Small intestine (tissue), 7 donors: ENCODE results near the gene LRRC8C. TPM values are rescaled to one million over a fixed set of nuclear protein-coding genes. Genes with fewer than 3 reads are reported as not detected.
"Not testable (repeated sequence)": the region's sequence is repeated elsewhere in the genome, so short reads cannot be mapped to it uniquely, and the experiment has no call there.

Source experiments
- DNase-seq, 2 donors: peaks; one replicate each; pipeline versions ENCODE4 v3.0.0 to v3.0.0-alpha.2; 2013
- FAIRE-seq: peaks from 2 replicates; lab custom pipeline; 2012; peaks lifted over from hg19 to GRCh38; lab: Jason Lieb, UNC
- H3K27ac ChIP-seq, 3 donors: one replicate each; pipeline ENCODE4 v1.5.1; 2013; ENCODE audit warnings: low read length in 2 of 3, mild to moderate bottlenecking in 2 of 3, control low read depth in 1 of 3, inconsistent platforms in 1 of 3, low read depth in 1 of 3, moderate library complexity in 1 of 3
- H3K27me3 ChIP-seq, 3 donors: one replicate each; pipeline ENCODE4 v1.6.1; 2013; ENCODE audit warnings: low read length in 3 of 3, inconsistent platforms in 1 of 3; ENCODE audit not compliant: control insufficient read depth in 3 of 3, insufficient read depth in 3 of 3
- H3K36me3 ChIP-seq, 3 donors: one replicate each; pipeline ENCODE4 v1.6.1; 2013; ENCODE audit warnings: low read length in 3 of 3, inconsistent platforms in 1 of 3, low read depth in 1 of 3, mild to moderate bottlenecking in 1 of 3, moderate library complexity in 1 of 3; ENCODE audit not compliant: control insufficient read depth in 3 of 3, insufficient read depth in 2 of 3
- H3K4me1 ChIP-seq, 3 donors: one replicate each; pipeline ENCODE4 v1.6.1; 2013; ENCODE audit warnings: low read length in 2 of 3, inconsistent platforms in 1 of 3, low read depth in 1 of 3, mild to moderate bottlenecking in 1 of 3, moderate library complexity in 1 of 3; ENCODE audit not compliant: control insufficient read depth in 3 of 3, insufficient read depth in 2 of 3
- H3K4me3 ChIP-seq, 3 donors: one replicate each; pipeline ENCODE4 v1.5.1; 2013; ENCODE audit warnings: low read length in 3 of 3, control low read depth in 1 of 3, inconsistent platforms in 1 of 3, low read depth in 1 of 3, mild to moderate bottlenecking in 1 of 3, moderate library complexity in 1 of 3
- H3K9me3 ChIP-seq, 2 donors: one replicate each; pipeline ENCODE4 v1.6.1; 2013; ENCODE audit warnings: low read depth in 1 of 2, low read length in 1 of 2; ENCODE audit not compliant: control insufficient read depth in 2 of 2, insufficient read depth in 1 of 2
- WGBS, 3 donors: extraction: QIAGEN DNeasy Blood & Tissue Kit; methylation state at CpG; one replicate each; pipeline ENCODE4 v1.1.7; 2013; 5-methylcytosine and 5-hydroxymethylcytosine counted together
- polyA plus RNA-seq, 4 donors: library from polyadenylated mRNA; stranded (reverse) in 3 of 4; unstranded in 1 of 4; fragments of 200-250 nt in 3 of 4; fragments of 120-200 nt in 1 of 4; gene quantifications; one replicate each; pipeline versions ENCODE4 v1.2.1 to v1.2.3, GENCODE V29; 2013
- donor health status: healthy with polysubstance abuse.
- donor health status: control.
- donor health status: control.
- donor health status: Bipolar disorder and iron deficiency.
- donor health status: healthy.

LRRC8C gene
- polyA plus RNA-seq, 4 donors = 0.22 to 3.2 (median 1.5) TPM

DNA sequence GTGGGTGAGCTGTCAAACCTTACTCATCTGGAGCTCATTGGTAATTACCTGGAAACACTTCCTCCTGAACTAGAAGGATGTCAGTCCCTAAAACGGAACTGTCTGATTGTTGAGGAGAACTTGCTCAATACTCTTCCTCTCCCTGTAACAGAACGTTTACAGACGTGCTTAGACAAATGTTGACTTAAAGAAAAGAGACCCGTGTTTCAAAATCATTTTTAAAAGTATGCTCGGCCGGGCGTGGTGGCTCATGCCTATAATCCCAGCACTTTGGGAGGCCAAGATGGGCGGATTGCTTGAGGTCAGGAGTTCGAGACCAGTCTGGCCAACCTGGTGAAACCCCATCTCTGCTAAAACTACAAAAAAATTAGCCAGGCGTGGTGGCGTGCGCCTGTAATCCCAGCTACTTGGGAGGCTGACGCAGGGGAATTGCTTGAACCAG, 40.0 kb upstream of the LRRC8C start:
- not testable (repeated sequence) for DNase-seq, H3K4me1 ChIP-seq, H3K9me3 ChIP-seq, H3K4me3 ChIP-seq, H3K27ac ChIP-seq, FAIRE-seq, H3K36me3 ChIP-seq, H3K27me3 ChIP-seq
- WGBS, 3 donors = 86 to 89% (median 88%) methylated on average over 13 of the region's 13 CpGs

GRCh38 chr1:89594096-89594740, 38.7 kb upstream of the LRRC8C start:
- FAIRE-seq (no peak), DNase-seq (no peak)
- no peaks in the 10 kb centered on the region for H3K27me3 ChIP-seq
- H3K9me3 ChIP-seq = no peaks in the 10 kb centered on the region
- H3K4me3 ChIP-seq = no peak overlapping the region
- no peaks in the 10 kb centered on the region for H3K4me1 ChIP-seq
- WGBS, 3 donors = 89 to 96% (median 91%) methylated on average over 4 of the region's 4 CpGs
- H3K36me3 ChIP-seq = peaks cover 0 to 2% (median 0%) of the 10 kb centered on the region in 3 donors
- H3K27ac ChIP-seq = no peak overlapping the region

DNA sequence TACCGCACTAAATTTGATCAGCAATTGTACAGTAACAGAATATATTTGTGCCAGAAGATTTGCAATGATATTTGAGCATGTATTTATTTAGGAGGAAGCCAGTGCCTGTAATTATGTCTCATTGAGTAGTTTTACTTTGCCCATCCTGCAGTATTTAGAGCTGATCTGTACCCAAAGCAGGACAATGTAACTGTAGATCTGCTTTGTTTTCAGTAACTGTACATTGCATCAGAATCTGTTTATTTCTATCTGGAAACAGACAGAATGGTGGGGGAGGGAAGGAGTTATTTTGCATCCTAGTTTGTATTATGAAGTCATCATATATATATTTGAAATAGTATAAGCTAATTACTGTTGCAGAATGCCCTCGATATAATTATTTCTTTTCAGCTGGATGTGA, 36.2 kb upstream of the LRRC8C start:
- Histone ChIP-seq H3K4me3 (no peak overlapping the region), H3K27me3 (no peaks in the 10 kb centered on the region), H3K27ac (no peak overlapping the region), H3K36me3 (peaks cover 0 to 3% (median 0%) of the 10 kb centered on the region in 3 donors), H3K4me1 (no peaks in the 10 kb centered on the region), H3K9me3 (no peaks in the 10 kb centered on the region)
- FAIRE-seq = no peak
- 91 to 97% (median 94%) methylated on average over 2 of the region's 2 CpGs for WGBS, 3 donors
- DNase-seq = no peak

- Histone ChIP-seq H3K4me1 (no peaks in the 10 kb centered on the region), H3K4me3 (no peak overlapping the region), H3K27me3 (no peaks in the 10 kb centered on the region), H3K36me3 (peaks cover 0 to 3% (median 0%) of the 10 kb centered on the region in 3 donors), H3K27ac (no peak overlapping the region), H3K9me3 (no peaks in the 10 kb centered on the region)
- no peak for FAIRE-seq
- peak; percentile 63 to 64 for DNase-seq
- WGBS, 3 donors = 66 to 72% (median 67%) methylated on average over 5 of the region's 5 CpGs
These were observed 34.2 kb upstream of the LRRC8C start for GRCh38 chr1:89598450-89599331.

DNA sequence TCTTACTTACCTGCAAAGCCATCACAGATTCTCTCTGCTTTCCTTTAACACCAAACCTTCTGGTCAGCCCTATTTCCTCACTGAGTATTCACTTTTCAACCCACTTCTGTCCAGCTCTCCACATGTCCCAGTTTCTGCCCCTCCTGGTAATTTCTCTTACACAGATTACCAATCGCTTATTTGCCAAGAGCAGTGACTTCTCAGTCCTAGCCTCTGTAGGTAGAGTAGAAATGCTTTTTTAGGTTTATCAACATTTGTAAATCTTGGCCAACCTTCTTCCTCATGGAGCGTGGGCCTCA, 33.6 kb upstream of the LRRC8C start:
- no peak overlapping the region for H3K27ac ChIP-seq
- peaks cover 0 to 3% (median 0%) of the 10 kb centered on the region in 3 donors for H3K36me3 ChIP-seq
- no peaks in the 10 kb centered on the region for H3K4me1 ChIP-seq
- DNase-seq = no peak
- no peak overlapping the region for H3K4me3 ChIP-seq
- 68 to 87% (median 85%) methylated on average over 2 of the region's 2 CpGs for WGBS, 3 donors
- no peaks in the 10 kb centered on the region for H3K9me3 ChIP-seq
- H3K27me3 ChIP-seq = no peaks in the 10 kb centered on the region
- FAIRE-seq = no peak

GRCh38 chr1:89600451-89601224, 32.3 kb upstream of the LRRC8C start:
- Histone ChIP-seq H3K4me1 (no peaks in the 10 kb centered on the region), H3K36me3 (peaks cover 0 to 3% (median 0%) of the 10 kb centered on the region in 3 donors), H3K4me3 (no peak overlapping the region), H3K9me3 (no peaks in the 10 kb centered on the region), H3K27ac (no peak overlapping the region), H3K27me3 (no peaks in the 10 kb centered on the region)
- DNase-seq (no peak), FAIRE-seq (no peak)
- 90 to 94% (median 91%) methylated on average over 3 of the region's 3 CpGs for WGBS, 3 donors

GRCh38 chr1:89602871-89603404, 30.0 kb upstream of the LRRC8C start:
- WGBS, 3 donors = 66 to 71% (median 67%) methylated on average over 6 of the region's 6 CpGs

More at GRCh38 chr1:89602871-89603404, 30.0 kb upstream of the LRRC8C start:
- no peak for FAIRE-seq
- Histone ChIP-seq H3K4me3 (no peak overlapping the region), H3K9me3 (no peaks in the 10 kb centered on the region), H3K27me3 (no peaks in the 10 kb centered on the region), H3K36me3 (peaks cover 0 to 3% (median 0%) of the 10 kb centered on the region in 3 donors), H3K27ac (no peak overlapping the region), H3K4me1 (no peaks in the 10 kb centered on the region)
- DNase-seq = no peak
